Neuronal stem cell (in vitro differentiated cells): ENCODE data around the gene TAMALIN.

Source experiments
- DNase-seq: peaks from one replicate; pipeline ENCODE4 v3.0.0-alpha.2; 2013; ENCODE audit warnings: low spot score
- H2AFZ ChIP-seq: one replicate; pipeline ENCODE4 v1.6.1; 2013; ENCODE audit warnings: mild to moderate bottlenecking, low read length, inconsistent platforms
- H2AK5ac ChIP-seq: 2 replicates; pipeline ENCODE4 v1.6.1; 2013; ENCODE audit warnings: low read depth, mild to moderate bottlenecking, inconsistent platforms, low read length, moderate library complexity, mixed read lengths
- H2BK120ac ChIP-seq: 2 replicates; pipeline ENCODE4 v1.6.1; 2013; ENCODE audit warnings: low read depth, mild to moderate bottlenecking, inconsistent platforms, low read length, moderate library complexity, mixed read lengths
- H2BK12ac ChIP-seq: one replicate; pipeline ENCODE4 v1.6.1; 2013; ENCODE audit warnings: low read length, inconsistent platforms
- H2BK15ac ChIP-seq: 2 replicates; pipeline ENCODE4 v1.6.1; 2013; ENCODE audit warnings: mild to moderate bottlenecking, low read length, inconsistent platforms, mixed read lengths
- H2BK5ac ChIP-seq: one replicate; pipeline ENCODE4 v1.6.1; 2013; ENCODE audit warnings: inconsistent platforms, mild to moderate bottlenecking, low read length, moderate library complexity
- H3K14ac ChIP-seq: one replicate; pipeline ENCODE4 v1.6.1; 2013; ENCODE audit warnings: low read length, inconsistent platforms
- H3K18ac ChIP-seq: 2 replicates; pipeline ENCODE4 v1.6.1; 2013; ENCODE audit warnings: low read length, inconsistent platforms
- H3K23ac ChIP-seq: 2 replicates; pipeline ENCODE4 v1.6.1; 2013; ENCODE audit warnings: low read depth, mild to moderate bottlenecking, mixed read lengths, low read length, inconsistent platforms; ENCODE audit not compliant: poor library complexity
- H3K27ac ChIP-seq: replicated peaks from 3 replicates; pipeline ENCODE4 v1.5.1; 2013; ENCODE audit warnings: low read length, inconsistent platforms
- H3K27me3 ChIP-seq, 3 experiments: 2 replicates each; pipeline ENCODE4 v1.6.1; 2013; ENCODE audit warnings: low read length in 3 of 3, mild to moderate bottlenecking in 2 of 3, inconsistent platforms in 1 of 3, low read depth in 1 of 3, mixed read lengths in 1 of 3, moderate library complexity in 1 of 3; ENCODE audit not compliant: control insufficient read depth in 3 of 3, insufficient read depth in 3 of 3
- H3K36me3 ChIP-seq, 2 donors: replicated peaks in 1 of 2; 2 replicates each; pipeline ENCODE4 v1.6.1; 2013; ENCODE audit warnings: low read length in 2 of 2; ENCODE audit not compliant: control insufficient read depth in 2 of 2, insufficient read depth in 2 of 2
- H3K4ac ChIP-seq: 2 replicates; pipeline ENCODE4 v1.6.1; 2013; ENCODE audit warnings: inconsistent platforms, mild to moderate bottlenecking, low read length, moderate library complexity
- H3K4me1 ChIP-seq, 2 donors: 1 replicate in 1 of 2; 2 replicates in 1 of 2; pipeline ENCODE4 v1.6.1; 2013; ENCODE audit warnings: low read length in 2 of 2, low read depth in 1 of 2; ENCODE audit not compliant: control insufficient read depth in 2 of 2, insufficient read depth in 1 of 2
- H3K4me2 ChIP-seq: one replicate; pipeline ENCODE4 v1.6.1; 2013; ENCODE audit warnings: mild to moderate bottlenecking, low read length, inconsistent platforms; ENCODE audit not compliant: insufficient read depth, poor library complexity, severe bottlenecking
- H3K4me3 ChIP-seq, 2 donors: 2 replicates each; pipeline ENCODE4 v1.5.1; 2013; ENCODE audit warnings: low read length in 2 of 2, mild to moderate bottlenecking in 2 of 2, inconsistent platforms in 1 of 2, moderate library complexity in 1 of 2
- H3K79me1 ChIP-seq: one replicate; pipeline ENCODE4 v1.6.1; 2013; ENCODE audit warnings: low read depth, mild to moderate bottlenecking, inconsistent platforms, low read length, moderate library complexity
- H3K9ac ChIP-seq: one replicate; pipeline ENCODE4 v1.6.1; 2013; ENCODE audit warnings: mild to moderate bottlenecking, low read depth, low read length, inconsistent platforms; ENCODE audit not compliant: poor library complexity
- H3K9me3 ChIP-seq, 2 donors: replicated peaks in 1 of 2; 2 replicates each; pipeline versions ENCODE3 to v1.6.1; 2013; ENCODE audit warnings: low read length in 2 of 2, mild to moderate bottlenecking in 2 of 2, inconsistent platforms in 1 of 2, low read depth in 1 of 2, mixed read lengths in 1 of 2, moderate library complexity in 1 of 2; ENCODE audit not compliant: control insufficient read depth in 2 of 2, insufficient read depth in 1 of 2
- H4K8ac ChIP-seq: one replicate; pipeline ENCODE4 v1.6.1; 2013; ENCODE audit warnings: low read depth, mild to moderate bottlenecking, inconsistent platforms, low read length, moderate library complexity
- H4K91ac ChIP-seq: one replicate; pipeline ENCODE4 v1.6.1; 2013; ENCODE audit warnings: low read length, low read depth, mild to moderate bottlenecking, inconsistent platforms; ENCODE audit not compliant: poor library complexity
- whole genome bisulfite sequencing, 2 donors: extraction: QIAGEN DNeasy Blood & Tissue Kit; methylation state at CpG; one replicate each; pipeline ENCODE4 v1.1.7; 2013; ENCODE audit warnings: missing lambda C conversion rate in 2 of 2, mixed read lengths in 1 of 2; ENCODE audit not compliant: insufficient read length in 2 of 2, insufficient replicate concordance in 1 of 2; ENCODE audit errors: extremely low coverage in 2 of 2; 5-methylcytosine and 5-hydroxymethylcytosine counted together

TAMALIN gene

DNA sequence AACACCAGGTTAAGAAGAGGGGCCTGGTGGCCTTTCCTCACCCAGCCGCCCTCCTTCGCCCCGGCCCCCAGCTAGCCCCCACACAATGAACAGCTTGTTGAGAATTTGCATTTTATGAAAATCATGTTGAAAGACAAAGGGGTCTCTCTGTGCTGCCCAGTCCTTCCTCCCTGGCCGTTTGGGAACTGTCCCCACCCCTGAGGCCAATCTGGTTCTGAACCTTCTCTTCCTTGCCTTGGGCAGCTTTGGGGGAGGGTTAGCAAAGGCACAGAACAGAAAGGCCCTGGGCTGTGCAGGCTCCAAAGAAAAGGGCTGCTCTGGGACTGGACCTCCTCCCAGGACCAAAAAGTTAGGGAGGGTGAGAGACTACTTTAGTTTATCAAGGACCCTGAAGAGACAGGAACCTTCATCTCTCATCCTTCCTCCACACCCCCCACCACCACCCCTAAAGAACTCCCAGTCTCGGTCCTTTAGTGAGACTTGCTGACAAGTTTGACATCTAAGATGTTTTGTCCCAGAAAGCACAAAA is 1.3 kb downstream of the TAMALIN start:
- Histone ChIP-seq H4K8ac (no peak overlapping the region), H3K9ac (no peak overlapping the region), H3K18ac (peak overlapping the region; percentile 11), H2BK15ac (peak overlapping the region; percentile 42), H2BK120ac (peak overlapping the region; percentile 76), H3K9me3 (peaks cover 4 to 14% of the 10 kb centered on the region in 2 donors), H3K27ac (no peak overlapping the region), H3K4me1 (peaks cover 24 to 28% of the 10 kb centered on the region in 2 donors), H3K4ac (no peak overlapping the region), H2BK5ac (peak overlapping the region; percentile 27), H3K79me1 (no peaks in the 10 kb centered on the region), H3K4me3 (peak overlapping the region in 1 of 2 donors; percentile 12), H3K4me2 (peak overlapping the region; percentile 96), H3K14ac (no peak overlapping the region), H2AFZ (no peak overlapping the region), H3K27me3 (peaks cover 0 to 29% (median 0%) of the 10 kb centered on the region in 3 experiments), H4K91ac (no peak overlapping the region), H2AK5ac (peak overlapping the region; percentile 63), H3K23ac (no peak overlapping the region), H3K36me3 (peaks cover 2 to 25% of the 10 kb centered on the region in 2 donors), H2BK12ac (no peak overlapping the region)
- DNase-seq = no peak
- WGBS, 2 donors = no CpG with 5 or more reads among the region's 5 CpGs

GRCh38 chr12:52009081-52009751 is 2.5 kb downstream of the TAMALIN start:
- peak overlapping the region; percentile 68 for H2AK5ac ChIP-seq
- no peak overlapping the region for H3K9ac ChIP-seq
- H3K4me2 ChIP-seq = no peak overlapping the region
- peaks cover 6 to 30% of the 10 kb centered on the region in 2 donors for H3K36me3 ChIP-seq
- peaks cover 0 to 29% (median 0%) of the 10 kb centered on the region in 3 experiments for H3K27me3 ChIP-seq
- peak overlapping the region; percentile 77 for H2BK15ac ChIP-seq
- H3K9me3 ChIP-seq = peaks cover 4 to 14% of the 10 kb centered on the region in 2 donors
- no CpG with 5 or more reads among the region's 10 CpGs for WGBS, 2 donors
- no peak overlapping the region for H2BK5ac ChIP-seq
- H3K4me3 ChIP-seq = no peak overlapping the region
- H4K8ac ChIP-seq = no peak overlapping the region
- DNase-seq = no peak
- H3K14ac ChIP-seq = no peak overlapping the region
- no peaks in the 10 kb centered on the region for H3K79me1 ChIP-seq
- peak overlapping the region; percentile 40 for H2BK120ac ChIP-seq
- H2AFZ ChIP-seq = no peak overlapping the region
- H2BK12ac ChIP-seq = no peak overlapping the region
- H3K27ac ChIP-seq = peak overlapping the region; percentile 89
- H3K4me1 ChIP-seq = peaks cover 24 to 28% of the 10 kb centered on the region in 2 donors
- no peak overlapping the region for H4K91ac ChIP-seq
- peak overlapping the region; percentile 57 for H3K18ac ChIP-seq
- no peak overlapping the region for H3K23ac ChIP-seq
- H3K4ac ChIP-seq = peak overlapping the region; percentile 44

- Histone ChIP-seq H2AFZ (peak overlapping the region; percentile 77), H2BK120ac (no peak overlapping the region), H2BK12ac (peak overlapping the region; percentile 12), H3K4ac (no peak overlapping the region), H3K27ac (peak overlapping the region; percentile 89), H3K36me3 (peaks cover 6 to 33% of the 10 kb centered on the region in 2 donors), H3K4me1 (peaks cover 24 to 28% of the 10 kb centered on the region in 2 donors), H3K4me3 (peak overlapping the region in 1 of 2 donors; percentile 37), H3K79me1 (no peaks in the 10 kb centered on the region), H3K9ac (peak overlapping the region; percentile 24), H3K9me3 (peaks cover 4 to 14% of the 10 kb centered on the region in 2 donors), H4K91ac (no peak overlapping the region), H4K8ac (no peak overlapping the region), H3K18ac (peak overlapping the region; percentile 92), H3K14ac (no peak overlapping the region), H2AK5ac (peak overlapping the region; percentile 31), H2BK15ac (no peak overlapping the region), H3K23ac (no peak overlapping the region), H3K27me3 (peaks cover 0 to 29% (median 0%) of the 10 kb centered on the region in 3 experiments), H3K4me2 (peak overlapping the region; percentile 26), H2BK5ac (no peak overlapping the region)
- DNase-seq = peak; percentile 82
- no CpG with 5 or more reads among the region's 11 CpGs for WGBS, 2 donors
These were observed 3.4 kb downstream of the TAMALIN start for GRCh38 chr12:52010152-52010622.
